Activated T-helper 17 cell treated with anti-CD3 and anti-CD28 coated beads, Interleukin-2, amount 50 U/mL, for 72 hours (primary cell): ENCODE results near the gene MMP17. TPM values are rescaled to one million over a fixed set of nuclear protein-coding genes. Genes with fewer than 3 reads are reported as not detected.

Experiments
- ATAC-seq: fragments of 150-1000 bp; cut with Tn5 transposase; replicated peaks from 2 replicates; pipeline ENCODE4 v1.10.0; 2021; ENCODE audit warnings: mild to moderate bottlenecking, moderate library complexity
- H3K27ac Mint-ChIP-seq: one replicate; pipeline ENCODE4 v1.8.0; 2022; ENCODE audit warnings: mixed read lengths
- H3K27me3 Mint-ChIP-seq: one replicate; pipeline ENCODE4 v1.8.0; 2022; ENCODE audit warnings: mixed read lengths
- H3K36me3 Mint-ChIP-seq: one replicate; pipeline ENCODE4 v1.8.0; 2022; ENCODE audit warnings: low read depth, mild to moderate bottlenecking, mixed read lengths
- H3K4me1 Mint-ChIP-seq: one replicate; pipeline ENCODE4 v1.8.0; 2022; ENCODE audit warnings: mixed read lengths
- H3K4me3 Mint-ChIP-seq: one replicate; pipeline ENCODE4 v1.8.0; 2022; ENCODE audit warnings: mild to moderate bottlenecking, mixed read lengths
- H3K9me3 Mint-ChIP-seq: one replicate; pipeline ENCODE4 v1.8.0; 2022; ENCODE audit warnings: mixed read lengths
- total RNA-seq, 2 donors: library from RNA; stranded (reverse); gene quantifications; one replicate each; pipeline ENCODE4 v1.2.3, GENCODE V29; 2022

MMP17 gene
- total RNA-seq, 2 donors from 2014 or later: 0.32 TPM; not detected in 1

- Mint-ChIP-seq H3K36me3 (peaks cover 5% of the 10 kb centered on the region), H3K27ac (no peak overlapping the region), H3K4me3 (no peak overlapping the region), H3K9me3 (peaks cover 9% of the 10 kb centered on the region), H3K4me1 (peaks cover 3% of the 10 kb centered on the region), H3K27me3 (no peaks in the 10 kb centered on the region)
- ATAC-seq: no peak
Measured at GRCh38 chr12:131810726-131811125, 17.5 kb upstream of the MMP17 start.

DNA sequence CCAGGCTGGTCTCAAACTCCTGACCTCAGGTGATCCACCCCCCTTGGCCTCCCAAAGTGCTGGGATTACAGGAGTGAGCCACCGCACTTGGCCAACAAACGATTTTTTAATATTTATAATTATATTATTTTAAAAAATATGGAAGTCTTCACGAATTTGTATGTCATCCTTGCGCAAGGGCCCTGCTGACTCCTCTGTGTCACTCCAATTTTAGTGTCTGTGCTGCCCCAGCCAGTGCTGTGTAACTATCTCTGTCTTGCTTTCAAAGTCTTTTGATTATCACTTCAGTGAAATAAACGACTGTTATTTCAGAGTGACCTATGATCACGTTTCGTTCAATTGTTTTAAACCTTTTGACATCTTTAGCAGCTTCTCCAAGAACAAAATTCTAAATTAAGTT, 13.1 kb upstream of the MMP17 start:
- Mint-ChIP-seq H3K27me3 (no peaks in the 10 kb centered on the region), H3K4me3 (no peak overlapping the region), H3K9me3 (peaks cover 9% of the 10 kb centered on the region), H3K36me3 (peaks cover 5% of the 10 kb centered on the region), H3K4me1 (peaks cover 3% of the 10 kb centered on the region), H3K27ac (no peak overlapping the region)
- no peak for ATAC-seq

DNA sequence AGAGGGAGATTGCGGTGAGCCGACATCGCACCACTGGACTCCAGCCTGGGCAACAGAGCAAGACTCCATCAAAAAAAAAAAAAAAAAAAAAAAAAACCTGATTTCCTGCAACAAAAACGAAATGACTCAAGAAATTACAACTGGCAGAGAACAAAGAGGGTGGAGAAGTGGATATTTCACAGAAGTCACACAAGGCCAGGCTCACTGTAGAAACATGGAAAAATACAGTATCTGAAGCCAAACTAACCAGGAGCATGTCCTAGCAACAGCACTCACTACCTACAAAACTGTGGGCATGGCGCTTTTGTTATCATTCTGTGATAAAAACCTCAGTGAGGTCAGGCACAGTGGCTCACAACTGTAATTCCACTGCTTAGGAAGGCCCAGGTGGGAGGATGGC, 11.7 kb upstream of the MMP17 start:
- Mint-ChIP-seq H3K9me3 (peaks cover 9% of the 10 kb centered on the region), H3K4me1 (peaks cover 3% of the 10 kb centered on the region), H3K27me3 (no peaks in the 10 kb centered on the region), H3K4me3 (no peak overlapping the region), H3K36me3 (peaks cover 5% of the 10 kb centered on the region), H3K27ac (no peak overlapping the region)
- ATAC-seq: no peak

- H3K4me3 Mint-ChIP-seq: no peak overlapping the region
- peaks cover 5% of the 10 kb centered on the region for H3K36me3 Mint-ChIP-seq
- no peak overlapping the region for H3K27ac Mint-ChIP-seq
- no peaks in the 10 kb centered on the region for H3K27me3 Mint-ChIP-seq
- H3K4me1 Mint-ChIP-seq: peaks cover 3% of the 10 kb centered on the region
- no peak for ATAC-seq
- peaks cover 5% of the 10 kb centered on the region for H3K9me3 Mint-ChIP-seq
Measured at GRCh38 chr12:131817241-131817640, 11.0 kb upstream of the MMP17 start.

GRCh38 chr12:131818821-131819585, 9.2 kb upstream of the MMP17 start:
- no peak for ATAC-seq
- Mint-ChIP-seq H3K27me3 (no peaks in the 10 kb centered on the region), H3K27ac (no peak overlapping the region), H3K36me3 (no peaks in the 10 kb centered on the region), H3K9me3 (no peaks in the 10 kb centered on the region), H3K4me1 (no peaks in the 10 kb centered on the region), H3K4me3 (no peak overlapping the region)

DNA sequence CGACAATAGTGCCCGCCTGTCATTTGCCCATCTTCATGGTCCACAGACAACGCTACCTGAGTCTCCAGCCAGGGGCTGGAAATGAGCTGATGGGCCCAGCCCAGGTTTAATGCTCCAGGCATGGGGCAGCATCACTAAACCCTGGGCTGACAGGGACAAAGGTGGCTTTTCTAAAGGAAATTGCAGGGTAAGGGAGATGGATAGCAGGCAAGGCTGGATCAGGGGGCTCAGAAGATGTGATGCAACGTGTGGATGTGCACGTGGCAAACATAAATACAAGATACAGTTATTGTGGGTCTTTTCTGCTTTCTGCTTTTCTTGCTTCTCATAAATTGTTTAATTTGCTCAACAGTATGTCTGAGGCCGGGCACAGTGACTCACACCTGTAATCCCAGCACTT, 3.7 kb upstream of the MMP17 start:
- Mint-ChIP-seq H3K27ac (no peak overlapping the region), H3K4me1 (no peaks in the 10 kb centered on the region), H3K36me3 (no peaks in the 10 kb centered on the region), H3K4me3 (no peak overlapping the region), H3K27me3 (peaks cover 24% of the 10 kb centered on the region), H3K9me3 (no peaks in the 10 kb centered on the region)
- no peak for ATAC-seq

DNA sequence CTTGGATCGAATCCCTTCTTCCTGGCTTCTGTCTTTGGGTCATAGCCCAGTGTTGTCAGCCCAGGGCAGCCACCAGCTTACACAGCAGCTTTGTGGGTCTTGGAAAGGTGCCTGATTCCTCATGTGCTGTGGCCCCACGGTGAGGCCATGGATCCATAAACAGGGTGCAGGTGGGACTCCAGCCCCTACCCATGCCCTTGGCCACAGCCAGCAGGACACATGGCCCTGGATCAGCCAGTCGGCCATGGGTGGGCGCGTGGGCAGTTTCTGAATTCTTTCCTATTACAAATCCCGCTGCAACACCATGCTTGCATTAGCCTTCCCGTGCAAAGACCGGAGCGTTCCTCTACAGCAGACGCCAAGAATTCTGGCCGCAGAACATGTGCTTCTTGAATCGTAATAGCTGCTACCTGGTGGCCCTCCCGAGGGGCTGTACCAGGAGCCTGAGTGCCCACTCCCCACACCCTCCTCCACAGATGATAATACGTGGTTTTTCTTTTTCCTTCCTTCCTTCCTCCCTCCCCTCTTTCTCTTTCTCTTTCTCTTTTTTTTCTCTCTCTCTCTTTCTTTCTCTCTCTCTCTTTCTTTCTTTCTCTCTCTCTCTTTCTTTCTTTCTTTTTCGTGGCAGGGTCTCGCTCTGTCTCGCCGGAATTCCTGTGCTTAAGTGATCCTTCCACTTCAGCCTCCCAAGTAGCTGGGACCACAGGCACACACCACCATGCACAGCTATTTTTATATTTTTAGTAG, 2.9 kb upstream of the MMP17 start:
- no peaks in the 10 kb centered on the region for H3K36me3 Mint-ChIP-seq
- no peaks in the 10 kb centered on the region for H3K4me1 Mint-ChIP-seq
- H3K27ac Mint-ChIP-seq: no peak overlapping the region
- ATAC-seq: no peak
- peaks cover 25% of the 10 kb centered on the region for H3K27me3 Mint-ChIP-seq
- no peaks in the 10 kb centered on the region for H3K9me3 Mint-ChIP-seq
- H3K4me3 Mint-ChIP-seq: no peak overlapping the region

DNA sequence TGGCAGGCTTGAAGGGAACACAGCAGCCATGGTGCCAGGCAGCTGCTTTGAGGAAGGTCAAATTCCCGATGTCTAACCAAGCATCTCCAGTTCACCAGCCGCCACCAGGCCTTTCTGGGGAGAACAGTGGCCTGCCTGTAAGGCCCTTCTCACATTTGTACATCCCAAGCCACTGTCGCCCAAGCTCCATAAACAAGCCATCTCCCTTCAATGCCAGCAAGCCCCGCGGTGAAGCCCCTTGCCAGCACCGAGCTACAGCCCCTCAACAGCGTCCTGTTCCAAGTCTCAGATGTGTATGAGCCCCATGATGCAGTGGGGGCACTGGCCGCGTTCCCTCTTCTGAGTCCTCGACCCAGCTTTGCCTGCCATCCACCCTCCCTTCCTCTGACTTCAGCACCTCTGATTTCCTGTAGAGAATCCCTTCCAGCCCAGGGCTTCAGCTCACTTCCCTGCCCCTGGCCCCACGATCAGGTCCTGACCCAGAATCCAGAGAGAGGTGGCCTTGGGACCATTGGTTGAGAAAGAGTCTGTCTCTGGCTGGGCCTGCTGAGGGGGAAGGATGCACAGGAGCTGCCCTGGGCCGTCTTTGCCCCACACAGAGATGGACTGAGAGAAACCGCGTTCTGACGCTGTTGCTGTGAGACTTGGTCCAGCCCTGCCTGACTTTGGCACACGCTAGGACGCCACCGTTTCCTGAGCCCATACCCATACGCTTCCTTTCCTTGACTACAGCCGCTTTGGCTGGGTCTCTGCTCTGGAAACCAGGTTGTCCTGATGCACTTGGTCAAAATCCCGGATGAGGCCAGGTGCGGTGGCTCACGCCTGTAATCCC, 1.9 kb upstream of the MMP17 start:
- H3K4me1 Mint-ChIP-seq: no peaks in the 10 kb centered on the region
- ATAC-seq: no peak
- peaks cover 25% of the 10 kb centered on the region for H3K27me3 Mint-ChIP-seq
- H3K4me3 Mint-ChIP-seq: no peak overlapping the region
- no peaks in the 10 kb centered on the region for H3K9me3 Mint-ChIP-seq
- no peak overlapping the region for H3K27ac Mint-ChIP-seq
- no peaks in the 10 kb centered on the region for H3K36me3 Mint-ChIP-seq

GRCh38 chr12:131828671-131829355, 620 bp downstream of the MMP17 start:
- H3K4me3 Mint-ChIP-seq: peak overlapping the region; percentile 61
- no peaks in the 10 kb centered on the region for H3K9me3 Mint-ChIP-seq
- no peaks in the 10 kb centered on the region for H3K4me1 Mint-ChIP-seq
- peak; percentile 37 for ATAC-seq
- peaks cover 31% of the 10 kb centered on the region for H3K27me3 Mint-ChIP-seq
- no peak overlapping the region for H3K27ac Mint-ChIP-seq
- H3K36me3 Mint-ChIP-seq: no peaks in the 10 kb centered on the region

DNA sequence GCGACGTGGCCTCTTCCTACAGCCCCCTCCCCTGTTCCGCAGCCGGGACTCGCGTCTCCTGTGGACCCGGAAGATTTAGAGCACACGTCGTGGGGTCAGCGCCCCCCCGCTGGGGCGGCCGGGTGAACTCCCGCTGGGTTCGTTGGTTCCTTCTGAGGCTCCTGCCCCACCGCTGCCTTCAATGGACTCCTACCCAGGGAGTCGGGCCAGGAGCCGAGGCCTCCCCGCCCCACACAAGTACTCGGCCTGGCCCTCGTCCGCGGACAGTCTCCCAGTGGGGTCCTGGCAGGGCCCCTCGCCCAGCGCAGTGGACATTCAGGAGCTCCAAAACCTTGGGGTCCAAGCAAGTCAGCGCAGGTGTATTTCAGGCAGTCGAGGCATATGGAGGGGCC, 1.2 kb downstream of the MMP17 start:
- Mint-ChIP-seq H3K27me3 (peaks cover 31% of the 10 kb centered on the region), H3K36me3 (no peaks in the 10 kb centered on the region), H3K9me3 (no peaks in the 10 kb centered on the region), H3K4me3 (peak overlapping the region; percentile 61), H3K27ac (no peak overlapping the region), H3K4me1 (no peaks in the 10 kb centered on the region)
- no peak for ATAC-seq

DNA sequence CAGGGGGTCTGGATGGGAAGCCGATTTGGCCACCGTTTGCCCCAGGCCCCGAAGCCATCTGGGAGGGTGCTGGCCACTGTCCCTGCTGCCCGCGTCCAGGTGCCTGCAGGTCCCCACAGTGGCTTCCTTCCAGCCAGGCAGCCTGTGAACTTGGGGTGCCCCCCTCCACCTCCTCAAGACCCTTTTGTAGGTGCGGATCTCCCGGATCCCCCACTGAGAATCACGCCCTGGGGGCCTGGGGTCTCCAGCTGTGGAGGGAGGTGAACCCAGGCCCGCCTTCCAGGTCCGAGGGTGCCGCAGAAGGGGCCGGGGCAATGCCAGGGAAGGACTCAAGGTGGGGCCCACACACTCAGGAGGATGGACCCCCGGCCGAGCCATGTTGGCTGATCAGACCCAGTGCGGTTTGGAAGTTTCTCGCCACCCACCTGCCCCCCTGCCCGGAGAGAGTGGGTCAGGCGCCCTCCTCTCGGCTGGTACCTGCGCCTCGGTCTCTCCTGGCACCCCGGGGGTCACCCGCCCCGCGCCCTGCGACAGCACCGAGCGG, 1.7 kb downstream of the MMP17 start:
- Mint-ChIP-seq H3K27me3 (peaks cover 31% of the 10 kb centered on the region), H3K4me3 (peak overlapping the region; percentile 61), H3K27ac (no peak overlapping the region), H3K4me1 (no peaks in the 10 kb centered on the region), H3K9me3 (no peaks in the 10 kb centered on the region), H3K36me3 (no peaks in the 10 kb centered on the region)
- peak; percentile 4 for ATAC-seq

DNA sequence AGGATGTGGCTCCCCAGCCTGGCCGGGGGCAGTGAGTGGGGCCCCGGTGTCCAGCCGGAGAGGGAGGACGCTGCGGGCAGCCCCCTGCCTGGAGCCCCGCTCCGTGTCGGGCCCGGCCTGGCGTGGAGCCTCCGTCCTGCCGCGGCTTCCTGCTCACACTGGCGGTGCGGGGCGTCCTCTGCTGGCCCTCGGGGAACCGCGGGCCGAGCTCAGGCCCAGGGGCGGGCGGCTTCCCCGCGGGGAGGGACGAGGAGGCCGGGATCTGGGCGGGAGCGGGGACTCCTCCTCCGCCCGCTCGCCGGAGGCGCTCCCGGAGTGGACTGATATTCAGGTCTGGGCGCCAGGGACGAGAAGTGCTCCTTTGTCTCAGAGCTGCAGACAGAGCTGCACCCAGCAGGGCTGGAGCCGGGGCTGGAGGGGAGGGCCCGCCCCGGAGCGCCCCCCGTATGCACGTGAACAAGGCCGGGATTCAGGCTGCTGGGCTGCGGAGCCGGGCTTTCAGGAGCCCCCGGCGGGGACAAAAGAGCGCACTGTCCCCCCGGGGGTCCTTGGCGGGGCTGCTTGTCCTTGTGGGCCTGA, 2.2 kb downstream of the MMP17 start:
- Mint-ChIP-seq H3K9me3 (no peaks in the 10 kb centered on the region), H3K4me1 (no peaks in the 10 kb centered on the region), H3K27me3 (peaks cover 27% of the 10 kb centered on the region), H3K36me3 (no peaks in the 10 kb centered on the region), H3K4me3 (peak overlapping the region; percentile 57), H3K27ac (no peak overlapping the region)
- ATAC-seq: peak; percentile 75

DNA sequence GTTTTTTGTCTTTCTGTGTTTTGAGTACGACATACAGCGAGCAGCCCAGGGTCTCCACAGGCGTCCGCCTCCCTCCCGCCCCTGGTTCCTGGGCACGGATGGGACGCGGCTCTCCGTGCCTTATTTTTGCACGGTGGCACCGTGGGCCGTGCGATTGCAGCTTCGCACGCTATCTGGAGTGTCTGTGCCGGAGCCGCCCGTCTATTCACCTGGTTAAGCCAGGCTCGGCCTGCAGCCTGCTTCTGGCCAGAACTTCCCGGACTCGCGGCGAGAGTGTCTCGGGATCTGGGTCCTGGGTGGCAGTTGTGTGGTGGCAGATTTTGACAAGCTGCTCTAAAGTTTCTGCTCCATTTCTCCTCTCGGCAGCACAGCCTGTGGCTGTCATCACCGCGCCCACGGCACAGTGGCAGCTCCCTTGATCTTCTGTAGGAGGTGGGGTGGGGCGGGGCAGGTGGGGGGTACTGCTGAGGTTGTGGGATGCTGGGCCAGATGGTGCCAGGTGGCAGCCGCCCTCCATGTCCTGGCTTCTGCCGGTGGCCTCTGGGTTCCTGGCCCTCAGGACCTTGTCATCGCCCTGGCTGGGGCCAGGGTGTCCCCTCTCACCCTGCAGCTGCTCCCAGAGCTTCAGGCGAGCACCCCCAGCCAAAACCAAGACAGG, 2.9 kb downstream of the MMP17 start:
- Mint-ChIP-seq H3K4me1 (no peaks in the 10 kb centered on the region), H3K27ac (no peak overlapping the region), H3K9me3 (no peaks in the 10 kb centered on the region), H3K4me3 (peak overlapping the region; percentile 57), H3K27me3 (peaks cover 21% of the 10 kb centered on the region), H3K36me3 (no peaks in the 10 kb centered on the region)
- peak; percentile 33 for ATAC-seq
